Measurements from ENCODE around the gene COL18A1.
"Not testable (repeated sequence)": the region's sequence is repeated elsewhere in the genome, so short reads cannot be mapped to it uniquely, and the experiment has no call there.

- not testable (repeated sequence) for TF ChIP-seq EZH2 (IDR thresholded peaks at IDR 0.05; ENCODE audit: low read length, unreplicated experiment); EZH2phosphoT487 (IDR thresholded peaks at IDR 0.05; ENCODE audit: borderline replicate concordance, low read length)
- TF ChIP-seq, protein P1, sequence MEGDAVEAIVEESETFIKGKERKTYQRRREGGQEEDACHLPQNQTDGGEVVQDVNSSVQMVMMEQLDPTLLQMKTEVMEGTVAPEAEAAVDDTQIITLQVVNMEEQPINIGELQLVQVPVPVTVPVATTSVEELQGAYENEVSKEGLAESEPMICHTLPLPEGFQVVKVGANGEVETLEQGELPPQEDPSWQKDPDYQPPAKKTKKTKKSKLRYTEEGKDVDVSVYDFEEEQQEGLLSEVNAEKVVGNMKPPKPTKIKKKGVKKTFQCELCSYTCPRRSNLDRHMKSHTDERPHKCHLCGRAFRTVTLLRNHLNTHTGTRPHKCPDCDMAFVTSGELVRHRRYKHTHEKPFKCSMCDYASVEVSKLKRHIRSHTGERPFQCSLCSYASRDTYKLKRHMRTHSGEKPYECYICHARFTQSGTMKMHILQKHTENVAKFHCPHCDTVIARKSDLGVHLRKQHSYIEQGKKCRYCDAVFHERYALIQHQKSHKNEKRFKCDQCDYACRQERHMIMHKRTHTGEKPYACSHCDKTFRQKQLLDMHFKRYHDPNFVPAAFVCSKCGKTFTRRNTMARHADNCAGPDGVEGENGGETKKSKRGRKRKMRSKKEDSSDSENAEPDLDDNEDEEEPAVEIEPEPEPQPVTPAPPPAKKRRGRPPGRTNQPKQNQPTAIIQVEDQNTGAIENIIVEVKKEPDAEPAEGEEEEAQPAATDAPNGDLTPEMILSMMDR (conservative IDR thresholded peaks at IDR 0.05; ENCODE audit: low read depth, low read length): not testable (repeated sequence)
Observed at GRCh38 chr21:45442686-45443594, 38.0 kb downstream of the COL18A1 start.
